ENCODE data around the gene BCO2.
"Not testable (repeated sequence)": the region's sequence is repeated elsewhere in the genome, so short reads cannot be mapped to it uniquely, and the experiment has no call there.

BCO2 gene

DNA sequence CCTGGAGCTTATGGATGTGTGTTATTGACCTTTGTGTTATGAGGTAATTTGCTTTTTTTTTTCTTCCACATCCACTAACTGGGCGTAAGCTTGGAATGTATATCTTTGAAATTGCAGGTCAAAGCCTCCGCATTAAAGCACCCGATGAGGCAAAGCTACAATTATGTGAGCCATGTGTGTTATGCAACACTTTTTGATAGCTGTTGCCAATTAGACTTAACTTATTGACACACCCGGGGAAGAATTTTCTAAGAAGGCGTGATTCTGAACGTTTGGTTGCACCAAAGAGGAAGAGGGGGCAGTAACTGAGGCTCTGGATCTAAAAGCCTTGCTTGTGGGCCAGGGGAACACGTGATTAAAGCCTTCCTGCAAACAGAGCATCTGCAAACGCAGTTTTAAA is 8.8 kb upstream of the BCO2 start:
- no peak for DNase-seq (ENCODE audit: low read depth in 3 of 3)

DNA sequence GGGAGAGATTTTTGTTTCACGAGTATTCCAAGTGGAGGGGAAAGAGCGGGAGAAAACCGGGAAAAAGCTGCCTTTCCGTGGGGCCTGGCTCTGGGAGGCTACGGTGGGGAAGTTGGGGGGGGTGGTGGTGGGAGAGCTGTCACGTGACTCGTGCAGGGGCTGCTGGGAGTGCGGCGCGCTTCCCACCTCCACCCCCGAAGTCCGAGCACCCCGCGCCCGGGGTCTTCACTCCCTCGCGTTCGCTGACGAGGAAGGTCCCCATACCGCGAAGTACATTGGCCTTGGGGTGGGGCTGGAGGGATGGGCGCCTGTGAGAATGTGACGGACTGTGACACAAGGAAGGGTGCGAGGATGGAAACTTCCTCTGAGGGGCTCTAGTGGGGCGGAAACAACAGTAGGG is 8.2 kb upstream of the BCO2 start, which contains the start of gene TEX12:
TSS of gene TEX12 (plus strand) at position 228 of the 400 bp plus-strand sequence. CDS start 1,897 bp downstream, outside the sequence.
- DNase-seq (ENCODE audit: low read depth in 3 of 3): no peak

DNA sequence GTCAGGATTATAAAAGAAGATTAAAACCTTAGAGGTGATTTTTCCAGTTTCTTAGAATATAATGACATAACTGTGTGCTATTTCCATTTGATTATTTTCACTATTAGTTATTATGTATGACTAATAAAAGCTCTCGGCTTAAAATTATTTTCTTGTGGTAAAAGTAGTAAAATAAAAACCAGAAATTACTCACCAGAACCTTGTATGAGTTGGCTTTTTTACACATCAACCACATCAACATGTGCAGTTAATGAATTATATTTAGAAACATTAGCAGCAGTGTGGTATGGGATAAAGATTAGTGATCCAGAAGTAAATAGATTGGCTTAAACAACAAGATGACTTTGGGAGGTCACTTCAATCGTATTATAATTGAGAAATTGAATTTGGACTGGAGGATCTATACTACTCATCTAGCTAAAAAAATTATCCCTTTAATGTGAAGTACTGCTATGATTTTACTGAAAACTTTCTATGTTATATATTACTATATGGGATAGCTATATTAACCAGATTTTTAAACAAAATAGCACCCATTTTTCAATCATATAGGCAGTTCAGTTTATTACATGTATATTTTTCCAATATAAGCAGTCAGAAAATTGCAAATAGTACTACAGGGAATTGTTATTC is 2.8 kb upstream of the BCO2 start:
- DNase-seq (ENCODE audit: low read depth in 3 of 3): no peak

DNA sequence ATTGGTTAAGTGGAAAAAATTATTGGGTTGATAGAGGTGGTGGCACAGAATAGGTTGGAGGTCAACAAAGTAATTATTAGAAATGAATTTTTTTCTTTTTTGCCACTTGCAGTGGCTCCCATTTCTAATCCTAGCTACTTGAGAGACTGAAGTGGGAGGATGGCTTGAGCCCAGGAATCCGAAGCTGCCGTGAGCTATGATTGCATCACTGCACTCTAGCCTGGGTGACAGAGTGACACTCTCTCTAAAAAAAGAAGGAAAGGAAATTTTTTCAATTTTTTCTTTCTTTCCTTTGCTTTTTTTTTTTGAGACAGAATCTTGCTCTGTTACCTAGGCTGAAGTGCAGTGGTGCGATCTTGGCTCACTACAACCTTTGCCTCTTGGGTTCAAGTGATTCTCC is 2.2 kb upstream of the BCO2 start:
- no peak for DNase-seq (ENCODE audit: low read depth in 3 of 3)

DNA sequence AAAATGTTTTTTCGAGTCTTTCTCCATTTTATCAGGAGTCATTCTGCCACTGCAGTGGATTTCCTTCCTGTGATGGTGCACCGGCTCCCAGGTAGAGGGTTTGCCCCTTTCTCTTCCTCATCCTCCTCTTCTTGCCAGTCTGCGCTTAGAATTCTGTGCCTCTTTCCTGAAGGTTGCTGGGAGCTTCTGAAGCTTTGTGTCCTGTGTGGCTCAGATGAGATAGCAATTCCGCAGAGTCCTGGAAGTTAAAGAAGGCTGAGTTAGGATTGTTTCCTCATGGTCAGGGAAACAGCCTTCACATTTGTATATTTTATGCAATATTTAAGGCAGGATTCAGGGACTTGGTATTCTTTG is 264 bp downstream of the BCO2 start:
- DNase-seq (ENCODE audit: low read depth in 3 of 3): no peak

DNA sequence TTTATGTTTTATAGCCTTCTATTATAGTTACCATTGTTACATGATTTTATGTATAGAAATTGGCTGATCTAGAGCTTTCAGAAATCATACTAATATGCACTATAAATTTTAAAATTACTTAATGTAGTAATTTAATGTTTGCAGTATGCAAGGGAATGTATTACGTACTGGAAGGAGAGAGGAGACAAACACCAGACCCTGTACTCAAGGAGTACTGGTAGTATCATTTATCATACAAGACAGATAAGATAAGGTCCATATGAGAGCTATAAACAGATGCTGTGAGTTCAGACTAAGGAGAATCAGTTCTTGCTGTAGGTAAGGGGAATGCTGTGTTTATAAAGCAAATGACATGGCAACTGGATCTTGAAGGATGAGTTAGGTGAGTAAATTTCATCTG is 765 bp downstream of the BCO2 start:
- no peak for DNase-seq (ENCODE audit: low read depth in 3 of 3)

DNA sequence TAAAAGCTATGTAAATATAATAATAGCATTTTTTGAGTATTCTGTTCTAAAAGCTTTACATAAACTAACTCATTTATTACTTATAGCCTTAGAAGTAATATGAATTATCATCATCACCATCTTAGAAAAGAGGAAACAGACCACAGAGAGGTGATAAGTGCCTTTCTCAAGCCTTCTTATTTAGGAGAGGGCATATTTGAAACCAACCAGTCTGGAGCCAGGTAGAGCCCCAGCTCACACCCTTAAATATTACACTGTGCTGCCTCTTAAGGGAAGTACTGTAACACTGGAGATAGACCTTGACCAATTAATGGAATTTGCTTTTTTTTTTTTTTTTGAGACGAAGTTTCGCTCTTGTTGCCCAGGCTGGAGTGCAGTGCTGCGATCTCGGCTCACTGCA is 2.3 kb downstream of the BCO2 start:
- no peak for DNase-seq (ENCODE audit: low read depth in 3 of 3)

DNA sequence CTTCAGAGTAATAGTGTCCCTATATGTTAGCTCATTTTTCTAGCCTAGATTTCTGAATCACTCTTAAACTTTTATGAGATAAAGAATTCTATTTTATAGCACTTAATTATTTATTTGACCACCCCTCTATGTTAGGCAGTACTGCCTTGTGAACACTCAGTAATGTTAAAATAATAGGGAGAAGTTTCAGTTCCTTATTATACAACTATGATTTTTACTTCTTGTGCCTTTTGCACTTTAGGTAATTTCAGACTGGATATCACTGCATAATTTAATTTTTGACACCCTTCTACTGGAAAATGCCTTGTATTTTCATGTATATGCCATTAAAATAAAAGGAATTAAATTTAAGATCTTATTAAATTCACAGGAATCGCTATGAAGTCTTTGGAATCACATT is 3.1 kb downstream of the BCO2 start:
- DNase-seq (ENCODE audit: low read depth in 3 of 3): no peak

DNA sequence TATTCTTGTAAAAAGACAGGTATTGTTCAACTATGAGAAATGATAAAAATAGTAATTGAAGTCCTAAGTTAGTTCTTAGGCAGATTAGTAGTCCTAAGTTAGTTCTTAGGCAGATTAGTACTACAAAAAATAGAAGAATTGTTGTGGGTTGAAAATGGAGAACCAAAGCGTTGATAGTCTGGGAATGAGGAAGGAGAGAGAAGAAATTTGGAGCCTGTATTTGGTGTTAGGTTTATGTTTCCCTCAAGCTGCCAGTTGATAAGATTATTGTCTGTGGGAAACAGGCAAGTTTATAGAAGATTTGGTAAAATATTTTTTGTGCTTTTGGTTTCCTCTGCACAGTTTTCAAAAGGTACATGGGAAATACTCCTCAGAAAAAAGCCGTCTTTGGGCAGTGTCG is 3.6 kb downstream of the BCO2 start:
- no peak for DNase-seq (ENCODE audit: low read depth in 3 of 3)

DNA sequence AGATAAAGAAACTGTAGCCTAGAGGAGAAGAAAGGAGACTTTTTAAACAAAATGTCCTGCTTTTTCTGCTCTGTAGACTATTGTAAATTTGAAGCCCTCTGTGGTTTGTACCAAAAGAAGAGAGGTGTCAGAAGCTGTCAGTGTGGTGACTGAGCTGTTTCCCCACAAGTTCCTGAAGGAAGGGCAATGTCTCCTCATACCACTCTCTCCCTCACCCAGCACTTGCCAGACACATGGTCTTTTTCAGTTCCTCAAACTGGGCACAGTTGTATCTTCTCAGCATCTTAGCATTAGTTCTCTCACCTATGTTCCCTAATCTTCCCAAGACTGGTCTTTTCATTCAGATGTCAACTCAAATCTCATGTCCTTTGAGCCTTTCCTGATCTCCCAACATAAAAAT is 4.3 kb downstream of the BCO2 start:
- DNase-seq (ENCODE audit: low read depth in 3 of 3): no peak

DNA sequence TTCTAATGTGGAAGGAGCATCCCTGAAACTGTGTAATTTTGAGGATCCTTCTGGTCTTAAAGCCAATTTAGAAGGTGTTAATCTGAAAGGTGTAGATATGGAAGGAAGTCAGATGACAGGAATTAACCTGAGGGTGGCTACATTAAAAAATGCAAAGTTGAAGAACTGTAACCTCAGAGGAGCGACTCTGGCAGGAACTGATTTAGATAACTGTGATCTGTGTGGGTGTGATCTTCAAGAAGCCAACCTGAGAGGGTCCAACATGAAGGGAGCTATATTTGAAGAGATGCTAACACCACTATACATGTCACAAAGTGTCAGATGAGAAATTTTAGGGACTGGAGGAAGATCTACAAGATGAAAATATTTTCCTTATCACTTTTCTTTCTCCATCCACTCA is 7.6 kb downstream of the BCO2 start:
- DNase-seq (ENCODE audit: low read depth in 3 of 3): no peak

DNA sequence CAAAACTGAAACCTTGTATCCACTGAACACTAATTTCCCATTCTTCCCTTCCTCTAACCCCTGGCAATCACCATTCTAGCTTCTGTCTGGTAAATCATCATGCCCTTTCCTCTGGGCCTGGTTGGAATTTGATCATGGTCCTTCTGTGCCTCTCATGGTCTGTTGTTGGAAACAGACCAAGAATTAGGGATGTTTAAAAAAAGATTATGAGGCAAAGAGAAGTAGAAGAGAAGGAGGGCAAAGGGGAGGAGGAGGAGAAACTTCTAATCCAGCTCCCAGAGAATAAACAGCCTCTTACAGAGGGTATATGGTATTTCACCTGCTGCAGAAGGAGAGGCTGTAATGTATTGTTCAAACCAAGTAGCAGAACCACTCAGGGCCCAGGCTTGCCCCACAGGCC is 10.6 kb downstream of the BCO2 start:
- no peak for DNase-seq (ENCODE audit: low read depth in 3 of 3)

DNA sequence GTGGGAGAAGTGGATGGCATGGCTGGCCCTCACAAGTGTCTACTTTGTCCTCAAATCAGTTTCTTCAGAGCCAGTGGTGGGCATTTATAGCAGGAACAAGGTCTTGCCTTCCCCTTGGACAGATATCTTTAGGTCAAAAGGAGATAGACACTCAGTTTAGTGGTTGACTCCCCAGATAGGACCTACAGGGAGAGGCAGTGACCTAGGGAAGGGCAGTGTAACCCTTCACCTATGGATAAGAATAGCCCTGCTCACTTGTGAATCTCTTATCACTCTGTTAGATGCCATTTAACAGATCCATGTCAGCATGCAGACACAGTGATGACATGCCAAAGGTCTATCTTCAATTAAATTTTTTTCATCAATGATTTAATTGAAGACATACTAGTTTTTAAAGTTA is 11.0 kb downstream of the BCO2 start:
- no peak for DNase-seq (ENCODE audit: low read depth in 3 of 3)

DNA sequence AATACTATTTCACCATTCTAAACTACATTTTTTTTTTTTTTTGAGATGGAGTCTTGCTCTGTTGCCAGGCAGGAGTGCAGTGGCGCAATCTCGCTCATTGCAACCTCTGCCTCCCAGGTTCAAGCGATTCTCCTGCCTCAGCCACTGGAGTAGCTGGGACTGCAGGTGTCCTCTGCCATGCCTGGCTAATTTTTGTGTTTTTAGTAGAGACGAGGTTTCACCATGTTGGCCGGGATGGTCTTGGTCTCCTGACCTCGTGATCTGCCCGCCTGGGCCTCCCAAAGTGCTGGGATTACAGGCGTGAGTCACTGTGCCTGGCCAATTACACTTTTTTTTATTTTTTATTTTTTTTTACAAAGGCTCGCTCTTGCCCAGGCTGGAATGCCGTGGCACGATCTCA is 19.8 kb downstream of the BCO2 start:
- not testable (repeated sequence) for DNase-seq (ENCODE audit: low read depth in 3 of 3)

DNA sequence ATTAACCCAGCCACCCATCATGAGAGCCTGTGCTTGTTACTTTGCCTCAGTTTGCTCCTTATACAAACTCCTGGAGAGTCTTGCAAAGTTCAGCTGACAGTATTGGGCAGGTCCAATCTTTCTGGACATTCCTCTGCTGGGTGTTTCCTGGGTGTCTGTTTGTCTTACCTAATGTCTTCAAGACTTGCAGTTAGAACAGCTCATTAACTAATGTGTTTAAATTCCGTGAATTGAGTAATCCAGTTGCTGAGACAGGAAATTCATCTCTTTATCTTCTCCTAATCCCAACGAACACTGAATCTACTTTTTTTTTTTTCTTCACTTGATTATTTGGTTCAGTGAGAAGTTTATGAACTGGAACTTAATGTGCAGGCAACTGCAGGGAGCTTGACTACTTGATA is 20.6 kb downstream of the BCO2 start:
- no peak for DNase-seq (ENCODE audit: low read depth in 3 of 3)

DNA sequence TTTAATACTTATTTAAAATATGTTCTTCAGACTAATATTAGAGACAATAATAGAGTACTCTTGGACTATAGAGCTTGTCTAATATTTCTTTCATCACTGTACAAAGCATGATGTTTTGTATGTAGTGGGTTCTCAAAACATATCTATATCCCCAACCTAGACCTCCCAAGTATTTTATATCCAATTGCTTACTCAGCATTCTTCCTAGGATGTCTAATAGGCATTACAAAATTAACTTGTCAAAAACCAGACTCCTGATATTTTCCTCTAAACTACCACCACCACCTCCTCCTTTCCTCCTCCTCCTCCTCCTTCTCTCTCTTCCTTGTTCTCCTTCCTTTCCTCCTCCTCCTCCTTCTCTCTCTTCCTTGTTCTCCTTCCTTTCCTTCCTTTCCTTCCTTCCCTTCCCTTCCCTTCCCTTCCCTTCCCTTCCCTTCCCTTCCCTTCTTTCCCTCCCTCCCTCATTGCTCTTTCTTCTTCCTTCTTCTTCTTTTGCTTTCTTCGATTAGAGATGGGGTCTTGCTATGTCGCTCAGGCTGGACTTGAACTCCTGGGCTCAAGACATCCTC is 21.3 kb downstream of the BCO2 start:
- no peak for DNase-seq (ENCODE audit: low read depth in 3 of 3)

DNA sequence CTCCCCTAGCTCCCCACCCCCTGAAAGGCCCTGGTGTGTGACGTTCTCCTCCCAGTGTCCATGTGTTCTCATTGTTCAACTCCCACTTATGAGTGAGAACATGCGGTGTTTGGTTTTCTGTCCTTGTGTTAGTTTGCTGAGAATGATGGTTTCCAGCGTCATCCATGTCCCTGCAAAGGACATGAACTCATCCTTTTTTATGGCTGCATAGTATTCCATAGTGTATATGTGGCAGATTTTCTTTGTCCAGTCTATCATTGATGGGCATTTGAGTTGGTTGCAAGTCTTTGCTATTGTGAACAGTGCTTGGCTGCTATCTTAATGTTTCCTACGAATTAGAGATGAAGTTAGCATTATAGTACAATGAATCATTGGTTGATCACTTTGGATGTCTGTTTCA is 23.8 kb downstream of the BCO2 start:
- DNase-seq (ENCODE audit: low read depth in 3 of 3): not testable (repeated sequence)

DNA sequence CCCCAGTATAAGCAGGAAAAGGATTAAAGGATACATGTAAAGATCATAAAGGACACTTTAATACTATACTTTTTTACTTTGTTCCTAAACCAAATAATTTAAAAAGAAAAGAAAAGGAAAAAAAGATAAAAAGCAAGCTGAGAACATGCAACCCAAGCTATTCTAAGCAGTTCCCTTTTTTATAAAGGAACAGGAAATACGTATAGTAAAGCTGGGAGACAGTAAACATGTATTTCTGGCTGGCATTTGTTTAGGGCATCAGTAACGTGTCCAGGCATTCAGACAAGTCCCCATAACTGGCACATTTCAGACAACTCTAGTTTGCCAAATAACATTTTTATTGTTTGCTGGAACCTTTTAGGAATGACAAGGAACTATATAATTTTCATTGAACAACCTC is 24.9 kb downstream of the BCO2 start:
- no peak for DNase-seq (ENCODE audit: low read depth in 3 of 3)

DNA sequence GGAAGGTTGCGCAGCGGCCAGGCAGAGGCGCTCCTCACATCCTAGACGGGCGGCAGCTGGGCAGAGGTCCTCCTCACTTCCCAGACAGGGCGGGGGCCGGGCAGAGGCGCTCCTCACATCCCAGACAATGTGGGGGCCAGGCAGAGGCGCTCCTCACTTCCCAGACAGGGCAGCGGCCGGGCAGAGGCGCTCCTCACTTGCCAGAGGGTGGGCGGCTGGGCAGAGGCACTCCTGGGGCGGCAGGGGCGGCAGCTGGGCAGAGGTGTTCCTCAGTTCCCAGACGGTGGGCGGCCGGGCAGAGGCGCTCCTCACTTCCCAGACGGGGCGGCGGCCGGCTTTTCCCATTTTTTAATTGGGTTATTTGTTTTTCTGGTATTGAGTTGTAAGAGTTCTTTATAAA is 30.8 kb downstream of the BCO2 start:
- no peak for DNase-seq (ENCODE audit: low read depth in 3 of 3)

DNA sequence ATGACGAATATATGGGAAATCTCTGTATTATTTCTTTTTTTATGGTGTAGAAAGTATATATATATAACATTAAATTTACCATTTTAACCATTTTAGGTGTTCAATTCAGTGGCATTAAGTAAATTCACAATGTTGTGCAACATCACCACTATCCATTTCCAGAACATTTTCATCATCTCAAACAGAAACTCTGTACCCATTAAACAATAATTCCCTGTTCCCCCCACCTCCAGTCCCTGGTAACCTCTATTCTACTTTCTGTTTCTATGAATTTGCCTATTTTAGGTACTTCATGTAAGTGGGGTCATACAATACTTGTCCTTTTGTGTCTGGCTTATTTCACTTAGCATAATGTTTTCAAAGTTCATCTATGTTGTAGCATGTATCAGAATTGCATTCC is 35.6 kb downstream of the BCO2 start:
- no peak for DNase-seq (ENCODE audit: low read depth in 3 of 3)

DNA sequence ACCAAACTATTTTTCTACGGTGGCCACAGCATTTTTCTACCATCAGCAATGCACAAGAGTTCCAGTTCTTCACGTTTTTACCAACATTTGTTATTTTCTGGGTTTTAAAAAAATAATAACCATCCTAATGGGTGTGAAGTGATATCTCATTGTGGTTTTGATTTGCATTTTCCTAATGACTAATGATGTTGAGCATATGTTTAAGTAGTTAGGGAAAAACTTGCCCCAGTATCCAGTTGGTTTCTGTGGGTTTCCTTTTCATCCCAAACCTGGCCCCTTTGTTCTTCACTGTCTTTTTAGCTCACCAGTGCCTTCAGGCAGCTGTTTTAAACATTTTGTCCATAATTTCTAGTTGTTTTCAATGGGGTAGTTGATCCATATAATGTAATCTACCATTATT is 36.2 kb downstream of the BCO2 start:
- DNase-seq (ENCODE audit: low read depth in 3 of 3): no peak

DNA sequence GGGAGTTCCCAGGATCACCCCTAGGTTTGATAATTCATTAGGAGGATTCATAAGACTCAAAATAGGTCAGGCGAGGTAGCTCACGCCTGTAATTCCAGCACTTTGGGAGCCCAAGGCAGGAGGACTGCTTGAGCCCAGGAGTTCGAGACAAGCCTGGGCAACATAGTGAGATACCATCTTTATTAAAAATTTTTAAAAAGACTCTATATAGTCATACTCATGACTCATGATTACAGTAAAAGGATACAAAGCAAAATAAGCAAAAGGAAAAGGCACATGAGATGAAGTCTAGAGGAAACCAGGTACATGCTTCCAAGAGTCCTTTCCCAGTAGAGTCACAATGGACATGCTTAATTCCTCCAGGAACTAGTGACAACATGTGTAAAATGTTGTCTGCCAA is 37.0 kb downstream of the BCO2 start:
- no peak for DNase-seq (ENCODE audit: low read depth in 3 of 3)

DNA sequence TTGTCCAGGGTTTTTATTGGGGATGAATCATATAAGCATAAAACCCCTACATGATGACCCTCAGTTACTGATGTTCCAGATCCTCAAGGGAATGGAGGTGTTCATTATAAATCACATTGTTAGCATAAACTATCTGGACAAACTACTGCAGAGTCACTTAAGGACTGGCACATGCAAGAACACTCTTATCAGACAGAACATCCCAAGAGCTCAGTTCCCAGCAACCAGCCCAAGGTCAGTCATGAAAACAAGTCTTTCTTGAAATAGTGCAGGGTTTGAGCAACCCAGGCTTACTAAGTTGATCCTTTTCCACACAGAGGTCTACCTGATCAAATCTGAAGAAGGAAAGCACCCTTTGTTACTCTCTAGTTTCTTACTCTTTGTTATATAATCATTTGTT is 37.4 kb downstream of the BCO2 start:
- DNase-seq (ENCODE audit: low read depth in 3 of 3): no peak

DNA sequence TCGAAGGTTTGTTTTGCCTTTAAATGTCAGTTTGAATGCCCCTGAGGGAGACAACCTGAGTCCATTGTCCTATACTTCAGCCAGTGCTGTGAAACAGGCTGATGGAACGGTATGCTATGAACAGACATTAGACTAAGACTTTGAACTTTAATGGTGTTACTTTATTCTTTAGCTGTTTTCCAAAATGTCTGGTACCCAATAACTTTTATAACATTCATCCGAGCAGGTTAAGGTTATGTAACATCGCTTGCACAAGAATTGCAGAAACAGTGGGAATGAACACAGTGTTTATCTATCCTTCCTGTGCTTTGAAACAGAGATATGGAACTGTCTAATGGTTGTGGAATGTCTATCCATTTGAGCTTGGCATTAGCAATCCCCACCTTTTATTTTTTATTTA is 38.4 kb downstream of the BCO2 start:
- DNase-seq (ENCODE audit: low read depth in 3 of 3): no peak

Data from stimulated activated CD4-positive, alpha-beta T cell treated with anti-CD3 and anti-CD28 coated beads, TNF-alpha, amount 100 ng/mL, for 48 hours (primary cell).